SW 1271 (cell line): ENCODE results near the gene UPP1.
A peak's percentile ranks its signal among the peaks of the same experiment; 100 is the strongest.
"Not testable (repeated sequence)": the region's sequence is repeated elsewhere in the genome, so short reads cannot be mapped to it uniquely, and the experiment has no call there.

Experiments used
- DNase-seq, 2 experiments: peaks; one replicate each; lab custom pipeline; 2025; lab: John Stamatoyannopoulos, UW

UPP1 gene

DNA sequence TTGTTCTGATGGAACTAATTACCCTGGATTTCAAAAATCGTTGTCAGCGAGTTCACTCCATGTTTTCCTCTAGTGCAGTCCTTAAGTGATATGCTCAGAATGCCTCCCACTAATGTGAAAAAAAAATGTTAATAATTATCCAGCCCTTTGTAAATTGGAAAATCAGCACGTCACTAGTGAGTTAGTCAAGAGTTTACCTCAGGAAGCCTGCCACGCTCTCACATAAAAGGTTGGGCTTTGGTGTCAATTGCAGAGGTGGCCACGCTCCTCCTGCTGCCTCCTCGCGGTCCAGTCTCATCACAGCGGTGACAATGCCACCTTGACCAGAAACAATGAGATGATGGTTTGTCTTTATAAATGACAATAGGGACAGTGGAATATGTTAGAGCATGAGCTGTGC is 22.5 kb downstream of the UPP1 start:
- DNase-seq = no peak

DNA sequence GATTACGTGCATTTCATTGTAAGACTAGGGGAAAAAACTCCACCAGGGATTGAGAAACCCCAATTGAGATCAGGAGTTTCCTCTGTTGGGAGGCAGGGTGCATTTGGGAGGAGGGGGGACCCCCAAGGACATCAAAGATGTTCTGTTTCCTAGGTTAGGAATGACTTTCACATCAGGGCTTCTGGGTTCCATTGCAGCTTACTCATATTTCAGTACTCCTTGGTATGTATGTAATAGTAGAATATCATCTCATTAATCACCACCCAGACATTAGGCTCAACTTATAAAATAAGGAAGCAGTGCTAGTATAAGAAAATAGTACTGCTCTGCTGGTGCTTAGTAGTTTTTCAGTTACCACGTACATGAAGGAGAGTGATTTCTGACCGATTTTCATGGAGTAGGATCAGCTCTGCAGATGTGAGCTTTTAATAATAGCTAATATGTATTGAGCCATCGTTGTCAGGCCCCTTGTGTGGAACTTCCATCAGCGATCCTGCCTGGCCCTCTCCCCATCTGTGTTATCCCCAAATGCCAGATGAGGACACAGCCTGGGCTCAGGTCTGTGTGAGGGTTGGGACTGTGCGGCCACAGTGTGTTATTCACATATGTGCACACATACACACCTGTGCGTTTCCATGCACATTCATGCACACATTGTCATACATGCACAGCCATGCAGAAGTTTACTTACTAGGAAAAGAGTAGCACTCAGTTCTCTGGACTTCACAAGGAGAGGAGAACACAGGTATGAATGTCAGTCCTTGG is 23.5 kb downstream of the UPP1 start:
- DNase-seq = no peak

DNA sequence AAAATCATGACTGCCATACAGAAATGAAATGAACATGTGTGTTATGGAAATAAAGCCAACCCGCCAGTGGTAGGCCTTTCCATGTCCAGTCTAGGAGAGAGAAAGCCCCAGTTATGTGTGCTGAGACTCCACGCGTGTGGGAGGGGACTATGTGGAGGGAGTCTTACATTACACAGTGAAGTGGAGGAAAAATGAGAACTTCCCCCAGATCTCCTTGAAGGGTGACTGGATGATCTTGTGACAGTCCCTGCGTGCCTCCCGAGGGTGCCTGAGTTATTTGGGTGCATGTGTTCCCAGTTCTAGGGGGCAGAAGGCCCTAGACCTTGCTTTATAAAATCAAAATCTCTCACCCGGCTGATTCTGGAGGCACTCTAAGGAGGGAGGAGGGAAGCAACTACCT is 24.2 kb downstream of the UPP1 start:
- DNase-seq = no peak

DNA sequence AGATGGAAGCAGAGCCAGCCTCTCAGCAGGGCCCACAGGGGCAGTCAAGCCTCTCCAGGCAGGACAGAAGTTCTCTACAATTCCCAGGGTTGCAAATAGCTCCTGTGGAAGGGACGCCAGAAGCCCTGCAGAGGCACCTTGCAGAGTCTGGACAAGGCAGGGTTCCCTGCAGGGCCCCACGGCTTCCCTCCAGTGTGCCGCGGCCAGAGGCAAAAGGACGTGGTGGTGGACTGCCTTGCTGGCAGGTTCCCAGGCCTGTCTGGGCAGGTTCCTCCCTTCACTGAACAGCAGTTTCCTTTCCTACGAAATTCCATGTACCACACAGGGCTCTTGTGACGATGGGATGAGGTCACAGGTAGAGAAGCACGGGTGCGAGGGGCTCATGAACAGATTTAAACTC is 25.1 kb downstream of the UPP1 start:
- DNase-seq = no peak

DNA sequence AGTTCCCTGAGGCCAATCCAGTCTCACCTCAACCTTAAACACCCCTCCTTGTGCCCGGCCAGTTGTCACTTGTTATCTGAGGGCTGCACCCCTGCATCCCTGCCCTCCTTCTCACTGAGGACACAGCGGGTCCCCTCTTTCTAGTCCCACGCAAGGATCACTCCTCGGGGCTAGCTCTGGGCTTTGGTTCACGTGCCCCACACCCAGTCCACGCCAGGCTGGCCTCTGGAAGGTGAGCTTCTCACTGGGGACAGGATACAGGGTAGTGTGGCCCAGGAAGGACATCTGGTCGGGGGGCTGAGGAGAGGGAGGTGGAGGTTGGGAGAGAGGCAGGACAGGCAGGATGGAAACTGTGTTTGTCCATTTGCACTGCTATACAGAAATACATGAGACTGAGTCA is 25.5 kb downstream of the UPP1 start:
- no peak for DNase-seq

DNA sequence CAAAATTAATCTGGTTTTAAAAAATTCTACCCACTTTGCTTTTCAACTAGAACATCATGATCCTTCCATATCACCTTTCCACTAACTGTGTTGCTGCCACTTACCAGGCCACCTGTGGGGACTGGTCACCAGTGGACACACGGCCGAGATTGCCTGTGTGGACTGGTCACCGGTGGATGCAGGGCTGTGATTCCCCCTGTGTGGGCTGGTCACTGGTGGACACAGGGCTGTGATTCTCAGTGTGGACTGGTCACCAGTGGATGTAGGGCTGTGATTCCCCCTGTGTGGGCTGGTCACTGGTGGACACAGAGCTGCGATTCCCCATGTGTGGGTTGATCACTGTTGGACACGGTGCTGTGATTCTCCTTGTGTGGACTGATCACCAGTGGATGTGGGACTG is 27.0 kb downstream of the UPP1 start:
- no peak for DNase-seq

DNA sequence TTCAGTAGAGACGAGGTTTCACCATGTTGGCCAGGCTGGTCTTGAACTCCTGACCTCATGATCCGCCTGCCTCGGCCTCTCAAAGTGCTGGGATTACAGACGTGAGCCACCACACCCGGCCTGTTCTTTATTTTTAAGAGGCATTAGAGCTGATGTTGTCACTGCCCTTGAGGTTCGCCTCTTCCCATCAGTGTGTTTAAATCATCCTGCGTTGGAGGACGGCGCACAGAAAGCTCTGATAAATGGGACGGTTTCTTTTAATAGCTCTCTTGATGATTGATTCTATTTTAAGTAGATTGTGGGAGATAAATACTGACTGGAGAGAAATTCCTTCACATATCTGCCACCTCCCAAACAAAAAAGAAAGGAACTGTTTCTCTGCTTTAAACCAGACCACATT is 29.0 kb downstream of the UPP1 start:
- no peak for DNase-seq

DNA sequence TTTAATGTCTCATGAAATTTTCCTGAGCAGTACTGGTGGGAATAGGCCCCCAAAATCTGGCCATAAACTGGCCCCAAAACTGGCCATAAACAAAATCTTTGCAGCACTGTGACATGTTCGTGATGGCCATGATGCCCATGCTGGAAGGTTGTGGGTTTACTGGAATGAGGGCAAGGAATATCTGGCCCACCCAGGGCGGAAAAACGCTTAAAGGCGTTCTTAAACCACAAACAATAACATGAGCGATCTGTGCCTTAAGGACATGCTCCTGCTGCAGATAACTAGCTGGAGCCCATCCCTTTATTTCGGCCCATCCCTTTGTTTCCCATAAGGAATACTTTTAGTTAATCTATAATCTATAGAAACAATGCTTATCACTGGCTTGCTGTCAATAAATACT is 31.5 kb downstream of the UPP1 start:
- not testable (repeated sequence) for DNase-seq

DNA sequence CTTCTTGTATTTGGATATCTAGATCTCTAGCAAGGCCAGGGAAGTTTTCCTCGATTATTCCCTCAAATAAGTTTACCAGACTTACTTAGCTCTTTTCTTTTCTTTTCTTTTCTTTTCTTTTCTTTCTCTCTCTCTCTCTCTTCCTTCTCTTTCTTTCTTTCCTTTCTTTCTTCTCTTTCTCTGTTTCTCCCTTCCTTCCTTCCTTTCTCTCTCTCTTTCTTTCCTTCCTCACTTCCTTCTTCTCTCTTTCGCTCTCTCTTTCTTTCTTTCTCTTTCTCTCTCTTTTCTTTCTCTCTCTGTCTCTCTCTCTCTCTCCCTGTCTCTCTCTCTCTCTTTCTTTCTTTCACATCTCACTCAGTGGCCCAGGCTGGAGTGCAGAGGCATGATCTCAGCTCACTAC is 37.0 kb downstream of the UPP1 start:
- no peak for DNase-seq

DNA sequence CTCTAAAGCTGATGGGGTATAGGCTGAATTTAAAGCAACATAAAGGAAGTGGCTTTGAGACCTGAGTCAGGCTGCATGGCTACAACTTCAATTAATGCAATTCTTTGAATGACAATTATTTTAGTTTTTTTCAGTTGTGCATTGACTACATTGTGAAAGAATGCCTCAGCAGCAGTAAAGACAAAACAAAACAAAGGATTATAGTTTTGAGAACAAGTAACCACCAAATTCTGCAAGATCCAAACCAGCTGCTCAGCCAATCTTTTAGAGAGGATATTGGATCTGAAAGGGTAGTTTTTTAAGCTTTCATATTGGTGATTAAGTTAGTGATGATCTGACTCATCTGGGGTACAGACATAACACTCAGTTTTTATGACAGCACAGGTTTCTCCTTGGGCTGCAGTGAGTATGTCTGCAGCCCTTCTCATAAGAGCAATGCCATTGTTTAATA is 41.6 kb downstream of the UPP1 start:
- DNase-seq = no peak

DNA sequence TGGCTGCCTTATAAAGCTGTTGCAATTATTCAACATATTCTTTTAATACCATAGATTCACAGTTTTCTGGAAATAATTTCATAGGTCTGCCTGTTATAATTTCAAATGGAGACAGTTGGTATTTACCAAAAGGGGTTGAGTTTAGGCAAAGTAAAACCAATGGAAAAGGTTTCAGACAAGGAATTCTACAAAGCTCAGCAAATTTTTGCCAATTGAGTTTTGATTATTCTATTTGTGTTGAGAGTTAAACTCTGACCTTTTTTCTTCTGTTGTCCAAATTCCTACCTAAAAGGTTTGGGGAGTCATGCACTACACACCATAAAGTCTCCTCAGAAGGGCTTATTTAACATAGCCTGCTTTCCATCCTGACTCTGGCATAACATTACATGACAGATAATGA is 43.7 kb downstream of the UPP1 start:
- DNase-seq = no peak

DNA sequence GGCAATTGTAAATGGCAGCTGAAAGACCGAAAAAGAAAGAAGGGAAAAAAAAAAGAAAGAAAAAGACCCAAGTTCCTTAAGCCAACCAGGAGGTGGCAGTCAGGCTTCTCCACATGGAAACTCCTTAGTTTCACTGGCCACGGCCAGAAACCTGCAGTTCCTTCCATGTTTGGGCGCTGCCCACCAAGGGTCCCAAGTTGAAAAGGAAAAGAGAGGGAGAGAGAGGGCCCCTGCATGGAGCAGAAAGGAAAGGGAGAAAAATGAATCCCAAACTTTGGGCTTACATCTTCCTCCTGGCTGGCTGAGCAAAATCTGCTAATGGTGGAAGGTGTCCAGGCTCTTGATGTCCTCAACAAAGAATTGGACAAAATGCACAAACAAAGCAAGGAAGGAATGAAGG is 50.4 kb downstream of the UPP1 start:
- DNase-seq = no peak

DNA sequence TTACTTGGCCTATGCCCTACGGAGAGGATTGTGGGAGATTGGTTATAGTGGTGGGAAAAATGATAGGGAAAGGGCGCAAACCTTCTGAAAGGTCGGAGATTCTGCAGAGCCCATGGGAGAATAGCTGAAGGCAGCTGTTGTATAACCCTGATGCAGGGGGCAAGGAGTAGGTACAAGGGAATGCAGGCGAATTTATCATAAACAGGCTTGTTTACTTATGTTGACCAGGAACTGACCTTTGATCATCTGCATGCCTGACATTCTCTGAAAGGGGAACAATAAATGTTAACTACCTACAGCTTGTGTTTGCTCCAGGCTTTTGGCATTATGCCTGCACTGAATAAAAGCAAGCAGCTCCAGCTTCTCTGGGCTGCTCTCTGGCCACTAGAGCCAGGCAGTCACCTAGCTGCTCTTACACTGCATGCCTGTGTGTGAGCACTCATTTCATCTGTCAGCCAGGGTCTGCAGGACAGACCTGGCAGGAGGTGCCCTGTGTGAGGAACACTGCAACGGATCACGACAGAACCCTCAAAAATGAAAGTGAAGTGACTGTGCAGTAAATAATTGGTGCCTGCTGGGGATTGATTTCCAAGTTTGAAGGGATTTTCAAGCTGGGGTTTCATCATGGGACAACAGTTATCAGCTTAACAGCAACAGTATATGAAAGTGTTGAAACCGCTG is 51.1 kb downstream of the UPP1 start:
- DNase-seq = peak in 1 of 2 experiments; percentile 5

DNA sequence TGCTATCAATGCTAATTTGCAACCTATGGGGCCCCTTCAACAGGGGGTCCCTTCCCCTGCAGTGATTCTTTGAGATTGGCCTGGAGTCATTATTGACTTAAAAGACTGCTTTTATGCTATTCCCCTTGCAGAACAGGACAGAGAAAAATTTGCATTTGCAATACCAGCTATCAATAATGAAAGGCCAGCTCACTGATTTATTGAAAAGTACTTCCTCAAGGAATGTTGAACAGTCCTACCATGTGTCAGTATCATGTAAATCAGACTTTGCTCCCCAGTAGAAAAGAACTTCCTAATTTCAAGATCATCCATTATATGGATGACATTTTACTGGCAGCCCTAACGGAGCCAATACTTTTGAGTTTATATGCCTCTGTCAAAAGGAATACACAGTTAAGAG is 52.5 kb downstream of the UPP1 start:
- no peak for DNase-seq

DNA sequence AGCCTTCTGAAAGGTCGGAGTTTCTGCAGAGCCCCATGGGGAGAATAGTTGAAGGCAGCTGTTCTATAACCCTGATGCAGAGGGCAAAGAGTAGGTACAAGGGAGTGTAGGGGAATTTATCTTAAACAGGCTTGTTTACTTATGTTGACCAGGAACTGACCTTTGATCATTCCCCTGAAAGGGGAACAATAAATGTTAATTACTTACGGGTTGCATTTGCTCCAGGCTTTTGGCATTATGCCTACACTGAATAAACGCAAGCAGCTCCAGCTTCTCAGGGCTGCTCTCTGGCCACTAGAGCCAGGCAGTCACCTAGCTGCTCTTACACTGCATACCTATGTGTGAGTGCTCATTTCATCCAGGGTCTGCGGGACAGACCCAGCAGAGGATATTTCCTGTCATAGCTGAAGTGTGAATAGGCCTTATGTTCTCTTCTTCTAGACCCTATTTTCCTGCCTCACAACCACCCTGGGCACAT is 55.3 kb downstream of the UPP1 start:
- no peak for DNase-seq

DNA sequence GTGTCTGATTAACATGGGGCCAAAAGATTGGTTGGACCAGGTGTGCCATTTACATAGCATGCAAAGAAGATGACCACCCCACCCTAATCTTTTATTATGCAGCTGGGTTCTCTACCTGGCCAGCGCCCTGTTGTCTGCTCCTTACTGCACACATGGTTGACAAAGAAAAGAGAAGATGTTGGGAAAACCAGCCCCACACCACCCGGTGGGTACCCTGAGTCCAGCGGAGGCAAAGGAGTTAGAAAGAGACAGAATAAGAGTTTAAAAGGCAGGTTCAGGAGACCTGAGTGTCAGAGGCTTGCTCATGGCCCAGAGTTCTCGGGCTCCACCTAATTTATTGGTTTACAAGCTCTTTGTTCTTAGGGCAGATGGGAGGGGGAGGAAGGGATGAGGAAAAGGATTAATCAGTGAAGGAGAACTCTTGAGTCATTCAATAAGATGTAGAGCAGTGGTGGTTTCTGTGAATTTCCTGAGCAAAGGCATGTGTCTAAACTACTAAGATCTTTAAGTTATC is 58.1 kb downstream of the UPP1 start:
- no peak for DNase-seq

DNA sequence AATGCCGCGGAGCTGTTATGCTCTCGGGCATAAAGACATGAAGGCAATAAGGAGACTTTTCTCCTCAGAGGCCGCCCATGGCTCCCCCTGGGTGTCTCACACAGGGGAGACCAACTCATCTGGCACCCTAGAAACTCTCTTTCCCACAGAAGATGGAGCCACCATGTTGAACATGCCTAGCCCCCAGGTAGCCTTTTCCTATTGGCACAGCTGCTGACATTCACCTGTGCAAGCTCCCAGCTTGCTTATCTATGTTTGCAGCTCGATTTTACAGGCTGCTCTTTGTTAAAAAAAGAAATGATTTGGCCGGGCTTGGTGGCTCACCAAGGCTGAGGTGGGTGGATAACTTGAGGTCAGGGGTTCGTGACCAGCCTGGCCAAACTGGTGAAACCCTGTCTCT is 58.6 kb downstream of the UPP1 start:
- DNase-seq = not testable (repeated sequence)

DNA sequence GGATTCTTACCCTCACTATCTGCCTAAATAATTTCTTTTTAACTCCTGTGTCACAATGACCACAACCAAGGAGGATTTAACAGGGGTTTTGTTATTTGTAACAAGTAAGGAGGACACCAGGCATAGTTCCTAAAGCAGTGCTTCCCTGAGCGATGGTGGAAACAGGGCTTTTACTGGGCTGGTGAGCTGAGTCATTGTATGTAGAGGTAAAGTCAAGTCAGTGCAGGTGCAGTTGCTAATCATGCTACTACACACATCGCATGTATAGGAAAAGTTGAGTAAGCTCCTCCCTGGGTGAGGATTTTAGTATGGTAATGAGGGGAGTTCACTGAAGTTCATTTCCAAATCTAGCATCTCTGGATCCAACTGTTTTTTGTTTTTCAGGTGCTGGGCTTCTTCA is 59.2 kb downstream of the UPP1 start:
- DNase-seq = no peak

DNA sequence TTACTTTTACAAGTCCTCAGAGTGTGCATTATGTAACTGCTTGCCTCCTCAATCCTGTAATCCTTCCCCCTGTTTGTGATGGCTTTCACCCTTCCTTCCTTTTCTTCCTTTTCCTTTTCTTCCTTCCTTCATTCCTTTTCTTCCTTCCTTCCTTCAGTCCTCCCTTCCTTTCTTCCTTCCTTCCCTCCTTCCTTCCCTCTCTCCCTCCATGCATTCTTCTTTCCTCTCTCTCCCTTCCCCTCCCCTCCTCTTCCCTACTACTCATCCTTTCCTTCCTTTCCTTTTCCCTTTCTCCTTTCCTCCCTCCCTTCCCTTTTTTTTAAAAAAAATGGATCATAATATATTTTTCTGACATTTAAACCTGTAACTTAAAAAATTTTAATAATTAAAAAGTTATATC is 60.0 kb downstream of the UPP1 start:
- no peak for DNase-seq

DNA sequence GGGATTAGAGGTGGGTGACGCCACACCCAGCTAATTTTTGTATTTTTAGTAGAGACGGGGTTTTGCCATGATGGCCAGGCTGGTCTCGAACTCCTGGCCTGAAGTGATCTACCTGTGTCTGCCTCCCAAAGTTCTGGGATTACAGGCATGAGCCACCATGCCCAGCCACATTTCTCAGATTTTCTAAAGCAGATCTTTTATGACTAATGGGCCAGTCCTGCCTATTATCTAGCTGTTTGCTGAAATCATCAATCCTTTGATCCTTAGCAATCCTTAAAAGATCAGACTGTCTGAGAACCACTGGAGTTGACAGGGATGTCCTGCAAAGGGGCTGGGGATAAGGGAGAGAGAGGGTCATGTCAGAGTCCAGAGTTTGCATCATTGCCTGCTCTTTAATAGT is 61.0 kb downstream of the UPP1 start:
- DNase-seq = no peak

DNA sequence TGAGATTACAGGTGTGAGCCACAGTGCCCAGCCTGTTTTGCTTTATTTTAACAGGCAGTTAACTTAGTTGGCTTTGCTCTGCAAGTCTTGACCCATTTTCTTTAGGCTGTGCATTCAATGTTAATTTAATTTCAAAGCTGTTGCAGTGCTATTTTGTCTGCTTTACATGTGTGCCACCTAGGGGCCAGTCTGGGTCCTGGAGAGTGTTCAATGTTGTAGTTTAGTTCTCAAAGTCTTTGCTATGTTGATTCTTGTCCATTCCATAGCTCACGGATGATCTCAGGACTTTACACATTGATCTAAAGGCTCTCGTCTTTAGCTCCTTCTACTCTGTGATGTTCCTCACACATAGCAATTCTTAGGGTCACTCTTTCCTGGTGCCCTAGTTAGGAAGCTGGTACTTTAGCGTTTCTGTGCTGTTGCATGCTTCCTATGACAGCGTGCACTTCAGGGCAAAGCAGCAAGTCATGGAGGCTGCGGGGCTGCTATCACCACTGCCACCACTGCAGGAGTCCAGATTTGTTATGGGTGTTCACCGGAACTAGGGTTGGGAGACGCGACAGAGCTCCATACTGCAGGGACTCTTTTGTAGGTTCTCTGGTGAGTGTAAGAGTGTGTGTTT is 65.8 kb downstream of the UPP1 start:
- peak in 1 of 2 experiments; percentile 44 for DNase-seq
